Measurements from ENCODE around the gene SYT9.
"Not testable (repeated sequence)": the region's sequence is repeated elsewhere in the genome, so short reads cannot be mapped to it uniquely, and the experiment has no call there.

Gene SYT9

DNA sequence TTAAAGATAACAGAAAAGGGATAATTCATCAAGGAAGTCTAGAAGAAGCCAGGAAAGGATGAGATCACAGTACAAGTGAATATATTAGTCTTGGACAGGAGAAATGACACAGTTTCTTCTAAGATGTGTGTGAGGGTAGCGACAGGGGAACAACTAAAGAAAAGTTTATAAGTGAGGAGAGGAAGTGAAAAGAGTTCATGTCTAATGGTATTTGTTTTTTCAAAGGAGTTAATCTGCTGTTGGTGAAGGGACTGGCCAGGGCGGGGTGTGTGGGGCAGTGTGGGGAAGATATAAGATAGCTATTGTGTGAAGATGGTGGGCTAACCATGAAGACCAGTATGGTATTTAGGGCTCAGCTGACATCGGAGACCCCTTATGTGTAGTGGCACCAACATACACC, 254.5 kb downstream of the SYT9 start:
- no peak for DNase-seq (ENCODE audit: low read depth)

DNA sequence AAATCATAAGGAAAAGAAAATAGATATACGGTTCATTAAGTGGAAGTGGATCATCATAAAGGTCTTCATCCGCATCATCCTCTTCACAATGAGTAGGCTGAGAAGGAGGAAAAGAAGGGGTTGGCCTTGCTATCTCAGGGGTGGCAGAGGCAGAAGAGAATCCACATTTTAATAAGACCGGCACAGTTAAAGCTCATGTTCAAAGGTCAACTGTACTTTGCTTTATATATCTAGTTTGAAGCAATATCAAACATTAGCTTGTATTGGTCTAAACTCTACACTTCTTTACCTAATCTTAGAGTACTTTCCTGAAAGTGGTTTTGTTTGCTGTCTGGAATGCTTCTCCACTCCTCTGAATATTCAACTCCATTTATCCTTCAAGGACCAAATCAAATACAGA, 256.4 kb downstream of the SYT9 start:
- DNase-seq (ENCODE audit: low read depth) = no peak

DNA sequence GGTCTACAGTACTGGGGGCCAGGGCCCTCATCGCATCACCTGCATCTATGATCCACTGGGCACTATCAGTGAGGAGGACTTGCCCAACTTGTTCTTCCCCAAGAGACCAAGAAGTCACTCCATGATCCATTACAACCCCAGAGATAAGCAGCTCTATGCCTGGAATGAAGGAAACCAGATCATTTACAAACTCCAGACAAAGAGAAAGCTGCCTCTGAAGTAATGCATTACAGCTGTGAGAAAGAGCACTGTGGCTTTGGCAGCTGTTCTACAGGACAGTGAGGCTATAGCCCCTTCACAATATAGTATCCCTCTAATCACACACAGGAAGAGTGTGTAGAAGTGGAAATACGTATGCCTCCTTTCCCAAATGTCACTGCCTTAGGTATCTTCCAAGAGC, 258.3 kb downstream of the SYT9 start:
- DNase-seq (ENCODE audit: low read depth) = no peak

DNA sequence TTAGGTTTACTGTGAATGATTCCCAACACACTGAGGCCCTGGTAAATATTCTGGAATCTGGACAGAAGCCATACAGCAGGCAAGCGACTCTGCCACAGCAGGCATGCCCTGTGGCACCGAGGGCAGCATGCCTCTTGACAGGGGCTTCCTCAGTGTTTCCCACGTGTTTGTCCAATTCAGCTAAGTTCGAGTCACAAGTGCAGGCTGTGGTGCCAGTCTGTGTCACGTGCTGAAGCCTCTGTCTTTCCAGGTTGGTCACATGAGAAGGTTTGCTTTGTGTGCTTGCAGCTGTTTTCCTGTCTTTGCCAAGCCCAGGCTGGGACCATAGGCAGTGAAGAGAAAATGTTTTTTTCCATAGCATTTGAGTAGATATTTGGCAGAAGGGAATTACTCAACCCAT, 259.7 kb downstream of the SYT9 start:
- no peak for DNase-seq (ENCODE audit: low read depth)

DNA sequence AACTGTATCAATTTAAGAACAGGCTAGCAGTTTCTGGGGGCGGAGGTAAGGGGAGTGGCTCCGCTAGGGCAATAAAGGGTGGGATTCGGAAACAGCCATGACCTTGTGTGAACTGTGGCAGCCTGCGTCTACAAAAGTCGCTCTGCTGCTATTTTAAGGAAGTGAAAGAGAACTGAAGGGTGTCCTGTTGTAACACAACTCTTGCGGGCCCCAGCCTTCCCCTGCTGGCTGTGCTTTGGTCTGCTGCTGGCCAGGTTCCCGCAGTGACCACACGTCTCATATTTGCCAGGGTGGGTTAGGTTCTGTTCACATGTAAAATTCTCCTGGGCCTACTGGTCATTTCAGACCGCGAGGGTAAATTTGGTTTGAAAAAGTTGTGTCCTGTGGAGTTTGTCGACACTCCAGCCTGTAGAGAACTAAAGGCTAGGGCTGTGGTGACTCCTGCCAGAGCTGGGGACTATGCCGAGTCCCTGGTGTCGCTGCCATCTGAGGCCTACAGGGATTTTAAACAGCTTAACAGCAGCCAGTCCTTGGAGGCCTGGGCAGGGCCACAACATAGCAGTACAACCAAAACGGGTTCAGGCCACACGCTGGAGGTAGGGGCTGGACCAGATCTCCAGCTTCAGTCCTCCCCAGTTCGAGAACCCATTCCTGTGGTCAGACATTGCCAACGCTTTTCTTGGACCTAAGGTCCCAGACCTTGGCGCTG, 261.0 kb downstream of the SYT9 start:
- DNase-seq (ENCODE audit: low read depth) = peak; percentile 41

DNA sequence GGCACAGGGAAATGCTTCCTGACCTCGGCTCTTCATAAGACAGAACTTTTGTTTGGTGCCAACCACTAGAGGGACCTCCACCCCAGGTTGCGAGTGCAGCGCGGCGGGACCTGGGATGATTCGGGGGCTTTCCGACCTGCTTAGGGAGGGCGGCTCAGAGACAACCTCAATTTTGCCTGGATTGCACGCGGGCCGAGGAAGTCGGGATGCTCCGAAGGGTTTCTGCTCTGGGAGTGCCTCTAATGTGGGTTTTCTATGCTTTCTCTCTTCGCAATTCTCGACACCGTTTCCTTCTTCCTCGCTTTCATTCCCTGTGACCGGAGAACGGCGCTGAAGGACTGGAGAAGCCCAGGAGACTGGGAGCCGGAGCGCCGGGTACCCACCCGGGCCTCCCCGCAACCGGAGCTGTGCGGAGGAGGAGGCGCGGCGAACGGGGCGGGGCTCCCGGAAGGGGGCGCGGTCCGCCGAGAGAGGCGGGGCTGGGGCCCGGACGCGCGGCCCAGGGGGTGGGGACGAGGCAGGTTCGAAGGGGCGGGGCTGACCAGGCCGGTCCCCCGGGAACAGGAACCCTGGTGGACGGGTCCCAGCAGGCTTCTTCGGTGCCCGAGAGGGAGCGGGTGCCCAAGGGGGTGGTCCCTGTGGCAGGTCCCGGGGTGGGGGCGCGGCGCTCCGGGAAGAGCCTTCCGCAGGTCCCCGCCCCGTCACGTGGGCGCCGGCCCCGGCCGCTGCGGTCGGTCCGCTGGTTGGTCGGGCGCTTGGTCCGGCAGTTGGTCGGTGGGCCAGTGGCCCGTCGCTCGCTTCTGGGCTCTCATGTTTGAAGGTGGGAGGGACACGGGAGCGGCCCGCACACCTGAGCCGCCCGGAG, 261.8 kb downstream of the SYT9 start, which contains the start of gene PPFIBP2:
Gene PPFIBP2, plus strand, starts transcription at position 766 of the 865 bp plus-strand sequence. CDS start 35,477 bp downstream, outside the sequence.
- DNase-seq (ENCODE audit: low read depth) = peak; percentile 65

DNA sequence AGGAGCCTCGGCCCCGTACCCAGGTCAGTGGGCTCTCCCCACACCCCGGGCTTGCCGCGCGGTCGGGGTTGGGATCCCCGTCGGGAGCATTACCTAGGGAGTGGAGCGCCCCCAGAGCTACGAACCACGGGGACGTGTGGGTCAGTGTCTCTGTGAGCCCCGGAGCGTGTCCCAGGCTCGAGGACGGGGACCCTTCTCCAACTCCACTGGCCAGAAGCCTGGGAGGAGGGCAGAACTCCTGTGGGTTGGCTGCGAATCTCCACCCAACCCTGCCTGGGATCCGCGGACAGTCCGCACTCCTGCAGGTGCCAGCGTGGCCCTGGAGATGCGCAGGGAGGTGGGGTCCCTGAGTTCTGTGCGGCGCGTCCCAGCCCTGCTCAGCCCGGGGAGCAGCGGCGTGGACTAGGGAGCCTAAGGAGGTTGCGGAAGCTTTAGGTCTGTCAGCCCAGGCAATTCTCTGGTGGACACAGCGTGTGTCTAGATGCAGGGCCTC, 262.4 kb downstream of the SYT9 start:
- no peak for DNase-seq (ENCODE audit: low read depth)

DNA sequence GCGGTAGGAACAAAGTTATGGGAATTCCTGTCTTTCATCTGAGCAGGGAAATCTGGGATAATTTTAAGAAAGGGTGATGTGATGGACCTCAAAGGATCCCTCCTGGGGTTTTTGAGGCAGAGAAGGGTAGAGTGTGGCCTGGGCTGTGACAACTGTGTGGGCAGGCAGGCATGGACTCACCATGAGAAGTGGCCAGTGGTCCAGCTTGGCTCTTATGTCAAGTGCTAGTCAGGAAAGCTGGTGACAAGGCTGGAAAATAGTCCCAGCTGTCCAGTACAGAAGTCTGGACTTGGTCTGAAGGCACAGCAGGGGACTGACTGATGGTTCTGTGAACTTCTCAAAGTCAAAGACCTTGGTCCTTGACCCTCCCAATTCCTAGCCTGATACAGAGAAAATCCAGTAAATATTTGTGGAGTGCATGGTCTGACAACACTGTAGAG, 263.8 kb downstream of the SYT9 start:
- no peak for DNase-seq (ENCODE audit: low read depth)

DNA sequence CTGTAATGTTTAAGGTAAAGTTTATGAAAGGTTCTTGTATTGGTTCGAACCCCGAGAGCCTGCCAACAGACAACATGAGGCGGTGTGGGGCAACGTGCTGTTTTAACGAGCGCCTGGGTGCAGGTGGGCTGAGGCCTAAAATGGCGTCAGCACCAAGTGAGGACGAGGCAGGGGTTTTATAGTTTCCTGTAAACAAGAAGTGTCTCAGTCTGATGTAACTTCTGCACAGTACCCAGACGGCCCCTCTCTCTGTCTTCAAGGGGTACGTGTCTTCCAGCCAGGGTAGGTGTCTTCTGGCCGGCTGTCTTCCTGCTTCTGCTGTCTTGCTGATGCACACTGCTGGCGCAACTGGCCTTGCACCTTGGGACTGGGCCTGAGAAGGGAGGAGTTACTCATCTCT, 264.8 kb downstream of the SYT9 start:
- DNase-seq (ENCODE audit: low read depth) = no peak

DNA sequence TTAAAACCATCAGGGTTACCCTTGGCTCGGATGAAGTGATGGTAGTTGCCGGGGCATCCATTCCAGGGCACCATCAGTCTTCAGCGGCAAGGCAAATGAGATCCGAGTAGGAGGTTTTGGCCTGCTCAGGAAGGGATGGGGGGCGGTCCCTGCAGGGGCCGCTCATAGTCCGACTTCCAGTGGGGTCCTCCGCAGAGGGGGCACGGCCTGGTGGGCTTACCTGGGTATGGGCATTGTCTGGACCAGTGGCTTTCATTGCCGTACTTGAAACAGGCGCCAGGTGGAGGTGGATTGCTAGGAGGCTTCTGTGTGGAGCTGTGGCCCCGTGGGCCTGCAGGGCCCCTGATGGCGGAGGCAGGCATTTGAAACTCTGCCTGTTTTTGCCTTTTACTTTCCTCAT, 266.0 kb downstream of the SYT9 start:
- DNase-seq (ENCODE audit: low read depth) = not testable (repeated sequence)
